Loucy (cell line): ENCODE data around the gene RANBP9.

Source experiments
- H2AFZ ChIP-seq: fragments of 200-600 bp; sonication (generic); 2 replicates; pipeline ENCODE4 v1.6.0; 2016; ENCODE audit warnings: antibody characterized with exemption, mild to moderate bottlenecking, low read length, moderate library complexity
- H3F3A ChIP-seq: fragments of 200-600 bp; 2 replicates; pipeline ENCODE4 v1.6.0; 2016; ENCODE audit warnings: antibody characterized with exemption, low read depth, mild to moderate bottlenecking
- H3K27me3 ChIP-seq: fragments of 200-600 bp; sonication (generic); 2 replicates; pipeline ENCODE4 v1.6.1; 2014; ENCODE audit warnings: low read length, mild to moderate bottlenecking; ENCODE audit not compliant: insufficient read depth, poor library complexity, severe bottlenecking
- H3K36me3 ChIP-seq: fragments of 200-600 bp; sonication (generic); 2 replicates; pipeline ENCODE4 v1.6.1; 2016; ENCODE audit warnings: low read length; ENCODE audit not compliant: insufficient read depth
- H3K4me1 ChIP-seq: fragments of 200-600 bp; sonication (generic); 2 replicates; pipeline ENCODE4 v1.5.1; 2014; ENCODE audit warnings: low read length, mild to moderate bottlenecking; ENCODE audit not compliant: insufficient read depth, poor library complexity, severe bottlenecking
- H3K4me2 ChIP-seq: fragments of 200-600 bp; sonication (generic); 2 replicates; pipeline ENCODE4 v1.6.0; 2014; ENCODE audit warnings: antibody characterized with exemption, low read length, low read depth, mild to moderate bottlenecking; ENCODE audit not compliant: poor library complexity, severe bottlenecking
- H3K4me3 ChIP-seq: fragments of 200-600 bp; sonication (generic); 2 replicates; pipeline ENCODE4 v1.5.1; 2014; ENCODE audit warnings: low read length, mild to moderate bottlenecking, mixed read lengths; ENCODE audit not compliant: poor library complexity, severe bottlenecking
- H3K79me2 ChIP-seq: fragments of 200-600 bp; sonication (generic); 2 replicates; pipeline ENCODE4 v1.6.1; 2014; ENCODE audit warnings: low read length; ENCODE audit not compliant: insufficient read depth
- H3K9ac ChIP-seq: fragments of 200-600 bp; sonication (generic); 2 replicates; pipeline ENCODE4 v1.6.0; 2014; ENCODE audit warnings: mild to moderate bottlenecking, low read depth, low read length, moderate library complexity; ENCODE audit not compliant: poor library complexity, severe bottlenecking
- H3K9me2 ChIP-seq: fragments of 200-600 bp; sonication (generic); replicated peaks from 2 replicates; pipeline ENCODE4 v1.6.1; 2016; ENCODE audit warnings: low read depth, low read length, mixed read lengths
- H3K9me3 ChIP-seq: fragments of 200-600 bp; sonication (generic); 2 replicates; pipeline ENCODE4 v1.6.1; 2014; ENCODE audit warnings: mild to moderate bottlenecking, antibody characterized with exemption, low read length, low read depth; ENCODE audit not compliant: insufficient read depth
- H4K20me1 ChIP-seq: fragments of 200-600 bp; sonication (generic); 2 replicates; pipeline ENCODE4 v1.6.0; 2014; ENCODE audit warnings: antibody characterized with exemption, low read length, mild to moderate bottlenecking; ENCODE audit not compliant: insufficient read depth, poor library complexity, severe bottlenecking
- EZH2phosphoT487 ChIP-seq: fragments of 200-600 bp; IDR thresholded peaks from 2 replicates; pipeline ENCODE4 v1.6.1; 2018; ENCODE audit warnings: antibody characterized with exemption, mild to moderate bottlenecking, moderate library complexity, borderline replicate concordance
- TF ChIP-seq, protein P1 (sequence below): fragments of 200-600 bp; sonication (generic); conservative IDR thresholded peaks from 2 replicates; pipeline ENCODE4 v1.5.1; 2014; ENCODE audit warnings: mild to moderate bottlenecking, antibody characterized with exemption, low read length

The RANBP9 gene

GRCh38 chr6:13730704-13731103 is 19.1 kb upstream of the RANBP9 start:
- H3K9me2 ChIP-seq, result no peaks in the 10 kb centered on the region
- H3K4me2 ChIP-seq, result no peak overlapping the region
- TF ChIP-seq, protein P1, sequence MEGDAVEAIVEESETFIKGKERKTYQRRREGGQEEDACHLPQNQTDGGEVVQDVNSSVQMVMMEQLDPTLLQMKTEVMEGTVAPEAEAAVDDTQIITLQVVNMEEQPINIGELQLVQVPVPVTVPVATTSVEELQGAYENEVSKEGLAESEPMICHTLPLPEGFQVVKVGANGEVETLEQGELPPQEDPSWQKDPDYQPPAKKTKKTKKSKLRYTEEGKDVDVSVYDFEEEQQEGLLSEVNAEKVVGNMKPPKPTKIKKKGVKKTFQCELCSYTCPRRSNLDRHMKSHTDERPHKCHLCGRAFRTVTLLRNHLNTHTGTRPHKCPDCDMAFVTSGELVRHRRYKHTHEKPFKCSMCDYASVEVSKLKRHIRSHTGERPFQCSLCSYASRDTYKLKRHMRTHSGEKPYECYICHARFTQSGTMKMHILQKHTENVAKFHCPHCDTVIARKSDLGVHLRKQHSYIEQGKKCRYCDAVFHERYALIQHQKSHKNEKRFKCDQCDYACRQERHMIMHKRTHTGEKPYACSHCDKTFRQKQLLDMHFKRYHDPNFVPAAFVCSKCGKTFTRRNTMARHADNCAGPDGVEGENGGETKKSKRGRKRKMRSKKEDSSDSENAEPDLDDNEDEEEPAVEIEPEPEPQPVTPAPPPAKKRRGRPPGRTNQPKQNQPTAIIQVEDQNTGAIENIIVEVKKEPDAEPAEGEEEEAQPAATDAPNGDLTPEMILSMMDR, result no peak
- no peak for TF ChIP-seq EZH2phosphoT487
- H3F3A ChIP-seq, result no peaks in the 10 kb centered on the region
- no peak overlapping the region for H2AFZ ChIP-seq
- no peaks in the 10 kb centered on the region for H3K27me3 ChIP-seq
- no peaks in the 10 kb centered on the region for H3K36me3 ChIP-seq
- H3K4me1 ChIP-seq, result peaks cover 1% of the 10 kb centered on the region
- no peaks in the 10 kb centered on the region for H4K20me1 ChIP-seq
- H3K79me2 ChIP-seq, result no peaks in the 10 kb centered on the region
- H3K9ac ChIP-seq, result no peak overlapping the region
- no peak overlapping the region for H3K4me3 ChIP-seq
- no peaks in the 10 kb centered on the region for H3K9me3 ChIP-seq

DNA sequence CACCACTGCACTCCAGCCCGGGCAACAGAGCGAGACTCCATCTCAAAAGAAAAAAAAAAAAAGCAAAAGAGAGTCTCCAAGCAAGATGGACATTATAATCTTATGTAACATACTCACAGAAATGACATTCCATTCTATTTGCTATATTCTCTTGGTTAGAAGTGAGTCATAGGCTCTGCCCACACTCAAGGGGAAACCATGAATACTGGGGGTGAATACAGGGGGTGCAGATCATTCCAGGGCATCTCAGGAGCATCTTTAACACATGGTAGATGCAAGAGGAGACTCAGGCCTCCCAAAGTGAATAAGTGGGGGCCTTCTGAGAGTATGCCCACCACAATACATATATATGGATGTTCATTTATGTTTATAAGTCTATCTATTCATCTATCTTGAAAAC is 18.3 kb upstream of the RANBP9 start:
- no peaks in the 10 kb centered on the region for H3K9me3 ChIP-seq
- no peaks in the 10 kb centered on the region for H3K9me2 ChIP-seq
- H3K4me3 ChIP-seq, result no peak overlapping the region
- no peak overlapping the region for H3K4me2 ChIP-seq
- no peak overlapping the region for H3K9ac ChIP-seq
- no peaks in the 10 kb centered on the region for H3K79me2 ChIP-seq
- no peak for TF ChIP-seq EZH2phosphoT487
- TF ChIP-seq, protein P1, result no peak
- no peaks in the 10 kb centered on the region for H3K27me3 ChIP-seq
- H4K20me1 ChIP-seq, result no peaks in the 10 kb centered on the region
- H3K36me3 ChIP-seq, result no peaks in the 10 kb centered on the region
- H2AFZ ChIP-seq, result no peak overlapping the region
- peaks cover 10% of the 10 kb centered on the region for H3K4me1 ChIP-seq
- no peaks in the 10 kb centered on the region for H3F3A ChIP-seq

DNA sequence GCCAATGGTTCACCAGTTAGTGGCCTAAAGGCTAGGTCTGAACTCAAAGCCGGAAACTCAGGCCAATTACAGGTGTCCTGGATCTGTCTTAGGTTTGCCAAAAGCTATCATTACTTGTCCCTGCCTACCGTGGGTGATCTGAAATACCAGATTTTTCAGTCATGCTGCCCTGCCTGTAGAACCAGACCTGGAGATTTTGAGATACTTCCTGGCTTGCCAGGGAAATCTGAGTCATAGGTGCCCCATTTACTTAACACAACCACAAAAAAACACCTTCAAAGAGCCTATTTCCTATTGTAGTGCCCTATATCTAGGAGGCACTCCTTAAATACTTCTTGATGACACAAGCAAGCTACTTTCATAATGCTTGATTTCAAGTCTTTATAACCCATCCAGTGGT is 13.9 kb upstream of the RANBP9 start:
- H2AFZ ChIP-seq, result no peak overlapping the region

More for the DNA sequence above, 13.9 kb upstream of the RANBP9 start:
- Histone ChIP-seq H3K36me3 (no peaks in the 10 kb centered on the region), H3K9me3 (no peaks in the 10 kb centered on the region), H3K9ac (no peak overlapping the region), H3K4me1 (peaks cover 25% of the 10 kb centered on the region), H4K20me1 (no peaks in the 10 kb centered on the region), H3K79me2 (no peaks in the 10 kb centered on the region), H3K4me2 (peak overlapping the region; percentile 4), H3K4me3 (no peak overlapping the region), H3K27me3 (no peaks in the 10 kb centered on the region), H3F3A (peaks cover 4% of the 10 kb centered on the region; the same call in 1 of the 2 replicates), H3K9me2 (no peaks in the 10 kb centered on the region)
- TF ChIP-seq, protein P1, result no peak
- TF ChIP-seq EZH2phosphoT487, result no peak
